ENCODE results near the gene NOL8. TPM values are rescaled to one million over a fixed set of nuclear protein-coding genes. Genes with fewer than 3 reads are reported as not detected.

The NOL8 gene
- total RNA-seq, 1 experiment from 2014 or later, result 30.6 TPM

DNA sequence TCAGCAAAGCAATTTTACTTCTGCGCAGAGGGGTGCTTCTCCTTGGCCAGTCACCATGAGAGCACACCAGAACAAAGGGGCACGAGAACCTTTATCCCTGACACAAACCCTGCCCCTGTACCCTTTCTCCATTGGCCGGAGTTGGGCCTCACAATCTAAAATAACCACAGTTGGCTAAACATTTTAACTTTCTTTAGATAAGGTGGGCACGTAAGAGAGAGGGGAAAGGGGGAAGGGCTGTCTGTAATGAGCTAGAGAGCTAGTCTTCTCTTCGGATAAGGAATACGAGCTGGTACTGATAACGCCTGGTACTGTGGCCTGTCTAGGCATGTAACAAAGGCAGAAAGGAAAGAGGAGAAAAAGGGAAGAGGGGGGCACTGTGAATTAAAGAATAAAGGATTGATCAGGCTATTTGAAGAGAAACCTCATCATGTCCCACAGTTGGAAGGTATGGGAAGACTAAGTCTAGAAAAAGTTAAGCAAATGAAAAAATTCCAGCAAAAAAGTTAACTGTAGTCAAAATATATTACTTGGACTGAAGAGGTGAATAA, 29.8 kb downstream of the NOL8 start:
- H3K4me3 ChIP-seq (ENCODE audit: low read depth in 2 of 2, low read length in 2 of 2), result no peak overlapping the region
- no peaks in the 10 kb centered on the region for H3K27me3 ChIP-seq (ENCODE audit: control insufficient read depth, insufficient read depth, low read length)
- POLR2A ChIA-PET, result no interaction called here
- intact Hi-C loops (cut with micrococcal nuclease; ENCODE audit: unreplicated experiment), result no loop called here
- peaks cover 25% of the 10 kb centered on the region for H3K36me3 ChIP-seq (ENCODE audit: control insufficient read depth, insufficient read depth, low read length)
- no peak for ATAC-seq
- TF ChIP-seq TCF7L2 (IDR thresholded peaks at IDR 0.05; ENCODE audit: low read depth, low read length) (no peak), POLR2AphosphoS5 (IDR thresholded peaks at IDR 0.05; ENCODE audit: low read depth, low read length) (no peak), SIN3A (IDR thresholded peaks at IDR 0.05; ENCODE audit: borderline replicate concordance, insufficient read depth, low read depth, low read length) (no peak)
- TF ChIP-seq, protein P1, sequence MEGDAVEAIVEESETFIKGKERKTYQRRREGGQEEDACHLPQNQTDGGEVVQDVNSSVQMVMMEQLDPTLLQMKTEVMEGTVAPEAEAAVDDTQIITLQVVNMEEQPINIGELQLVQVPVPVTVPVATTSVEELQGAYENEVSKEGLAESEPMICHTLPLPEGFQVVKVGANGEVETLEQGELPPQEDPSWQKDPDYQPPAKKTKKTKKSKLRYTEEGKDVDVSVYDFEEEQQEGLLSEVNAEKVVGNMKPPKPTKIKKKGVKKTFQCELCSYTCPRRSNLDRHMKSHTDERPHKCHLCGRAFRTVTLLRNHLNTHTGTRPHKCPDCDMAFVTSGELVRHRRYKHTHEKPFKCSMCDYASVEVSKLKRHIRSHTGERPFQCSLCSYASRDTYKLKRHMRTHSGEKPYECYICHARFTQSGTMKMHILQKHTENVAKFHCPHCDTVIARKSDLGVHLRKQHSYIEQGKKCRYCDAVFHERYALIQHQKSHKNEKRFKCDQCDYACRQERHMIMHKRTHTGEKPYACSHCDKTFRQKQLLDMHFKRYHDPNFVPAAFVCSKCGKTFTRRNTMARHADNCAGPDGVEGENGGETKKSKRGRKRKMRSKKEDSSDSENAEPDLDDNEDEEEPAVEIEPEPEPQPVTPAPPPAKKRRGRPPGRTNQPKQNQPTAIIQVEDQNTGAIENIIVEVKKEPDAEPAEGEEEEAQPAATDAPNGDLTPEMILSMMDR (IDR thresholded peaks at IDR 0.05), result no peak
- TF ChIP-seq, protein P2, sequence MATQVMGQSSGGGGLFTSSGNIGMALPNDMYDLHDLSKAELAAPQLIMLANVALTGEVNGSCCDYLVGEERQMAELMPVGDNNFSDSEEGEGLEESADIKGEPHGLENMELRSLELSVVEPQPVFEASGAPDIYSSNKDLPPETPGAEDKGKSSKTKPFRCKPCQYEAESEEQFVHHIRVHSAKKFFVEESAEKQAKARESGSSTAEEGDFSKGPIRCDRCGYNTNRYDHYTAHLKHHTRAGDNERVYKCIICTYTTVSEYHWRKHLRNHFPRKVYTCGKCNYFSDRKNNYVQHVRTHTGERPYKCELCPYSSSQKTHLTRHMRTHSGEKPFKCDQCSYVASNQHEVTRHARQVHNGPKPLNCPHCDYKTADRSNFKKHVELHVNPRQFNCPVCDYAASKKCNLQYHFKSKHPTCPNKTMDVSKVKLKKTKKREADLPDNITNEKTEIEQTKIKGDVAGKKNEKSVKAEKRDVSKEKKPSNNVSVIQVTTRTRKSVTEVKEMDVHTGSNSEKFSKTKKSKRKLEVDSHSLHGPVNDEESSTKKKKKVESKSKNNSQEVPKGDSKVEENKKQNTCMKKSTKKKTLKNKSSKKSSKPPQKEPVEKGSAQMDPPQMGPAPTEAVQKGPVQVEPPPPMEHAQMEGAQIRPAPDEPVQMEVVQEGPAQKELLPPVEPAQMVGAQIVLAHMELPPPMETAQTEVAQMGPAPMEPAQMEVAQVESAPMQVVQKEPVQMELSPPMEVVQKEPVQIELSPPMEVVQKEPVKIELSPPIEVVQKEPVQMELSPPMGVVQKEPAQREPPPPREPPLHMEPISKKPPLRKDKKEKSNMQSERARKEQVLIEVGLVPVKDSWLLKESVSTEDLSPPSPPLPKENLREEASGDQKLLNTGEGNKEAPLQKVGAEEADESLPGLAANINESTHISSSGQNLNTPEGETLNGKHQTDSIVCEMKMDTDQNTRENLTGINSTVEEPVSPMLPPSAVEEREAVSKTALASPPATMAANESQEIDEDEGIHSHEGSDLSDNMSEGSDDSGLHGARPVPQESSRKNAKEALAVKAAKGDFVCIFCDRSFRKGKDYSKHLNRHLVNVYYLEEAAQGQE (IDR thresholded peaks at IDR 0.05; ENCODE audit: insufficient read depth in 1 of 2, low read depth in 2 of 2, low read length in 1 of 2), result no peak
- no peak overlapping the region for H3K27ac ChIP-seq (ENCODE audit: low read length)
- H3K4me1 ChIP-seq (ENCODE audit: control insufficient read depth, insufficient read depth, low read length), result peaks cover 12% of the 10 kb centered on the region
- no TSS peak for BruUV-seq (replicated peaks)
- no peaks in the 10 kb centered on the region for H3K9me3 ChIP-seq (ENCODE audit: control insufficient read depth, insufficient read depth, low read depth, low read length)
- CTCF ChIA-PET, result no interaction called here
- in situ Hi-C loops (cut with HindIII; ENCODE audit: low pct_unique_long_range_greater_than_20kb, low sequenced_read_pairs), result no loop called here
- no peak for DNase-seq (ENCODE audit: low read depth, low spot score)

DNA sequence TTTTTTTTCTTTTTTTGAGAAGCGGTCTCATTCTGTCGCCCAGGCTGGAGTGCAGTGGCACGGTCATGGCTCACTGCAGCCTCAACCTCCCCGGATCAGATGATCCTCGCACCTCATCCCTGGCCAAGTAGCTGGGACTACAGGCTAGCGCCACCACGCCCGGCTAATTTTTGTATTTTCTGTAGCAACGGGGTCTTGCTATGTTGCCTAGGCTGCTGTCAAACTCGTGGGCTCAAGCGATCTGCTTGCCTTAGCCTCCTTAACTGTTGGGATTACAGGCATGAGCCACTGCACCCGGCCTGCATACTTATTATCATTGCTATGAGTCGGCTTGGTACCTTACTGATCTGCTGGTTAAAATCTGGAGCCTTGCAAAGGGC, 30.9 kb downstream of the NOL8 start:
- DNase-seq (ENCODE audit: low read depth, low spot score) (no peak), ATAC-seq (peak; percentile 49)
- in situ Hi-C loops (cut with HindIII; ENCODE audit: low pct_unique_long_range_greater_than_20kb, low sequenced_read_pairs), result no loop called here
- ChIA-PET POLR2A (no interaction called here), CTCF (no interaction called here)
- intact Hi-C loops (cut with micrococcal nuclease; ENCODE audit: unreplicated experiment), result no loop called here
- peak overlapping the region; percentile 76 to 97 for H3K4me3 ChIP-seq (ENCODE audit: low read depth in 2 of 2, low read length in 2 of 2)
- H3K27me3 ChIP-seq (ENCODE audit: control insufficient read depth, insufficient read depth, low read length), result no peaks in the 10 kb centered on the region
- no TSS peak for BruUV-seq (replicated peaks)
- TF ChIP-seq, protein P2 (IDR thresholded peaks at IDR 0.05; ENCODE audit: insufficient read depth in 1 of 2, low read depth in 2 of 2, low read length in 1 of 2), result no peak
- TF ChIP-seq TCF7L2 (IDR thresholded peaks at IDR 0.05; ENCODE audit: low read depth, low read length) (no peak), SIN3A (IDR thresholded peaks at IDR 0.05; ENCODE audit: borderline replicate concordance, insufficient read depth, low read depth, low read length) (no peak), POLR2AphosphoS5 (IDR thresholded peaks at IDR 0.05; ENCODE audit: low read depth, low read length) (no peak)
- TF ChIP-seq, protein P1 (IDR thresholded peaks at IDR 0.05), result no peak
- H3K9me3 ChIP-seq (ENCODE audit: control insufficient read depth, insufficient read depth, low read depth, low read length), result no peaks in the 10 kb centered on the region
- peak overlapping the region; percentile 93 for H3K27ac ChIP-seq (ENCODE audit: low read length)
- H3K36me3 ChIP-seq (ENCODE audit: control insufficient read depth, insufficient read depth, low read length), result peaks cover 22% of the 10 kb centered on the region
- peaks cover 12% of the 10 kb centered on the region for H3K4me1 ChIP-seq (ENCODE audit: control insufficient read depth, insufficient read depth, low read length)

Data from Panc1 (cell line).